ENCODE results near the gene AGAP3.

AGAP3 gene

GRCh38 chr7:151074817-151075661, 11.2 kb upstream of the AGAP3 start:
- DNase-seq, result no peak

GRCh38 chr7:151075662-151075971, 10.7 kb upstream of the AGAP3 start:
- no peak for DNase-seq

GRCh38 chr7:151075978-151076426, 10.3 kb upstream of the AGAP3 start:
- no peak for DNase-seq

DNA sequence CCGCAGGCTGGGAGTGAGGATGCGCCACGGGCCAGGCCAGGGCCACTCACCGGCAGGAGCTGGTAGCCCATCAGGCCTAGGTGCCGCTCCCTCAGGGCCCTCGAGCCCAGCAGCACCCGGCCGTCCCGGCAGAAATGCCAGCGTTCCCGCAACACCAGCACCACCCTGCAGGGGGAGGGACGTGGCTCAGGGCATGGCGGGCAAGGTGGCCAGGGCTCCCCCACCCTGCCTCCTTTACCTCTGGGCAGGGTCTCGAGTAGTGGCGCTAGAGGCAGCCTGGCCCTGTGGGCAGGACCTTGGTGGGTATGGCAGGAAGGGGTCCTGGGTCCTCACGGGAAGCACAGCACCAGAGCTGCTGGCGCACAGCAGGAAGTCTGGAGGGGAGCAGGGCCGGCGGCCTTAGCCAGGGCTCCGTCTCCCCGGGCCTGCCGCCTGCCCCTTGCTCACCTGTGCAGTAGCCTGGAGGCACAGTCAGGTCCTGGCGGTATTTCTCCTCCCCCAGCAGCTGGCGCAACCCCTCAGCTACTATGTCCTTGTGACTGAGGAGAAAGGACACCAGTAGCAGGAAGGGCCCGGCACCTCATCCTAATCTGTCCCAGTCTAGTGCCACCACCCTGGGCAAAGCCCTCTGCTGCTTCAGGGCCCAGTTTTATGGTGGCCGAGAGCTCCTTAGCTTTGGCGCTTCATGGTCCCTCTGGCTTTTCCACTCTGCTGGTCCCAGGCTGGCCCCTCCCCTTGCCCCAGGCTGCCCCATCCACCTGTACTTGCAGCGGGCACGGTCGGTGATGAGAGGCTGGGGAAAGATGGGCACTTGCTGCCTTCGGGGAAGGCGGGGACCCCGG, 9.2 kb upstream of the AGAP3 start:
- DNase-seq, result no peak

DNA sequence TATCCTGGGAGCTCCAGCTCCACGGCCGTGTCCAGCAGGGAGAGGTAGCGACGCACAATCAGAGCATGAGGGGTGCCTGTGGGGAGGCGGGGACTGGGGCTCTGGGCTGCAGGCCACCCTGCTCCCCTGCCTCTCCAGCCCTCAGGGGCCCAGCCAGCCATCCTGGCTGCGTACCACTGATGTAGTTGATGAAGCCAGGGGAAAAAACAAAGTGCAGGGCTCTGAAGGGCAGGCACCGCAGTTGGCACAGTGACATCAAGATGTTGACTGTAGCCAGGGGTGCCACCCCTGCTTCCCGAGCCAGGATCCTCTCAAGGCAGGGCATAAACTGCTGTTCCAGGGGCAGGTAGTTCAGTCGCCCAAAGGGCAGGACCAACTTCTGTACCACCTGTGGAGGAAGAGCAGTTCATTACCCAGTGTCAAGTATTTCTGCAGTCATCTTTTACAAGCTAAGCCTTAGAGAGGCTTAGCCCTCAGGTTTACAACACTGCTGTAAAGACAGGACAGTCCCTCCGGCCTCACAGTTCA, 8.5 kb upstream of the AGAP3 start:
- no peak for DNase-seq

GRCh38 chr7:151078233-151079040, 7.8 kb upstream of the AGAP3 start:
- DNase-seq, result no peak

DNA sequence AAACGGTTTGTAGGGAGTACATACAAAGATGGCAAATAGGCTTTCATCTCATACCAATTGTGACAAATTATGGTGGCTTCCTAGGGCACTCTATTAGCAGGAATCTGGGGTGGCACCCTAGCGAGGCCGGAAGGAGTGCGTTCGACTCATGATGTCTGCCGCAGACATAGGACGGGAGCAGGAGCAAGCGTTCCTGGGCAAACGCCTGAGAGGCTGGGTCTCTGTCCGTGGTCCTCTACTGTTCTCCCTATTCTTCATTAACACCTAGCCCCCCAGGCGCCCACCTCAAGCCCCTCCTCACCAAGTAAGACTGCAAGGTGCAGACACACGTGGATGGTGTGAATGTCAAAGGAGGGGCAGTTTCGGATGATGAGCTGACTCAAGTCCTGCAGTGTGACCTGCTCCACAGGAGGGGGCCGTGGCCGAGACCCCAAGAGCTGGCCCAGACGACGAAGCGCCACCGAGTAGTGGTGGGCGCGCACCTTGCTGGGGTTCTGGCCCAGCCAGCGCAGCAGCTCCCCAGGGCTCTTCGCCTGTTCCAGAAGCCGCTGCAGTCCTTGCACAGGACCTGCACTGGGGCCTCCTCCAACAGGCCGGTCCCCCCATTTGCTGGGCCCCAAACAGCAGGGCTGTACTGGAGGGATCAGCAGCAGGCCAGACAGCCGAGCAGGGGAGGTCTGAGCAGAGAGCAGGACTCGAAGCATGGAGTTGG, 6.9 kb upstream of the AGAP3 start:
- DNase-seq, result no peak

- no peak for DNase-seq
Measured at GRCh38 chr7:151080067-151080521, 6.2 kb upstream of the AGAP3 start.

DNA sequence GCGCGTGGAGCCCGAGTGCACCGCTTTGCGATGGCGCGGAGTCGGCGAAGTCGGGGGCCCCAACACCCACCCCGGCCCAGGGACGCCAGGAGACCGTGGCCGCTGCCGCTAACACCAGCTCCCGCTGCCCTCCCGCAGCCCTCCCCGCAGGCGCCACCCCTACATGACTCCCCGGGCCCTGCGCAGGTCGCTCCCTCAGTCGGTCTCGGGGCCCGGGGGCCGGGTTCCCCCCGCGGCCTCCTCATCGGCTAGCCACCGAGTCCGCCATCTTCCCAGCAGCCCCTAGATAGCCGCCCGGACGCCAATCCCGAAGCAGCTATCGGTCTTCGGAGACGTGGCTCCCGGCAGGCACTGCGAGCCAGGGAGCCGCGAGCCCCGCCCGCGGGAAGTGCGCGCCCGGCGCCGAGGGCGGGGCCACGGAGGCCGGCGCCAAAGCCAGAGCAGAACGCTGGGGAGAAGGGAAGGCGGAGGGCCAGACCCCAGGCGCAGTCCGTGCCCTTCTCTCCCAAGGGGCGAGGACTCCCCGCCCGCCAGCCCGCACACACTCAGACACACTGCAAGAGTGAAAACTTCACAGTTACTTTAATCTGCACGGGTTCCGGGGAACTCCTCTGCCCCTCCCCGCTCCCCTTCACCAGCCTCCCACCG, 5.6 kb upstream of the AGAP3 start, which contains the start of gene FASTK:
FASTK (minus strand) TSS at position 288 of the 648 bp plus-strand sequence; CDS start at position 245, 43 bp downstream.
- DNase-seq, result peak; percentile 83

GRCh38 chr7:151081170-151082101, 4.8 kb upstream of the AGAP3 start:
- no peak for DNase-seq

- DNase-seq, result no peak
Measured at GRCh38 chr7:151082141-151083070, 3.9 kb upstream of the AGAP3 start.

DNA sequence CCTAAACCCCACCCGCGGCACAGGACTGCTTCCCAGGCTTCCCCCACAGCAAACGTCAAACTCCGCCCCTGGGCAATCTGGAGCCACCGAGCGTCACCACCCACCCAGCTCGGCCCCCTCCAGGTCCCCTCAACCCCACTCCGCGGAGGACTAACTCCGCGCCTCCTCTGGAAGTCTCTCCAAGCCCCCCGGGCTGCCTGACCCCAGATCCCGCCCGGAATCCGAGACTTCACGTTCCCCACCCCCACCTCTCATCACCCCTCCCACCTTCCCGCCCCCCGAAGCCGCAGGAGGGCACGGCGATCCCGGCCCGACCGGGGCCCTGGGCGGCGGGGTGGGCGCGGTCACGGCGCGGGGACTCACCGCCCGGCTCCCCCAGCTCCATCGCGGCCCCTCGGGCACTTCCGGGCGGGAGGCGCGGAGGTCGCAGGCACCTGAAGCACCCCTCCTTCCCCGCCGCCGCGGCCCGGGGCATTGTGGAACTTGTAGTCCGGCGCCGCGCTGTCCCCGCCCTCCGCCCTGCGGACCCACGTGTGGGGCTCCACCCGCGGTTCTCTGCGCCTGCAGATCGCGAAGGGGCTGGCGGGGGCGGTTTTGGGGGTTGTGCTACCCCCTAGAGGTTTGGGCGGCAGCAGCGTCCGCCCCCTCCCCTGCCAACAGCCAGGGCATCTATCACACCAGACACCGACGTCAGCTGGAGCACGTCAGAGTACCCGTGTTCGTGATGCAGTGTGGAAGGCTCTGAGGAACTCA, 3.0 kb upstream of the AGAP3 start, which contains the start of gene TMUB1:
TMUB1 (minus strand) TSS at position 423 of the 753 bp plus-strand sequence. CDS start 930 bp downstream, outside the sequence.
- DNase-seq, result peak; percentile 67

- DNase-seq, result no peak
Measured at GRCh38 chr7:151083824-151084160, 2.5 kb upstream of the AGAP3 start.

DNA sequence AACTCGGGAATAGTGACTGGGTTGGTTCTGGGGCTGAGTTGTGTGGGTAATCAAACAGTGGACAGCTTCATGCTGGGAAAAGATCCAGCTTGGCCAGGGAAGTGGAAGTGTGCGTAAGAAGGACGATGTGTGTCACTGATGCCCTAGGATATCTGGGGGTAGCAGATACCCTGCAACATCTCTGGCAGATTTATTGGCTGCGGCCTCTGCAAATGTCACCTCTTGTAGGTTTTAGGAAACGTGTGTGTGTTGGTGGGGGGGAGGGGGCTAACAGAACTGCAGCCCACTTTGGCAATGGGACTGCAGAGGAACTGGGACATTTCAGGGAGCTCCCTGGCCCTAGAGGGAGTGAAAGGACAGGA, 965 bp upstream of the AGAP3 start:
- DNase-seq, result no peak

DNA sequence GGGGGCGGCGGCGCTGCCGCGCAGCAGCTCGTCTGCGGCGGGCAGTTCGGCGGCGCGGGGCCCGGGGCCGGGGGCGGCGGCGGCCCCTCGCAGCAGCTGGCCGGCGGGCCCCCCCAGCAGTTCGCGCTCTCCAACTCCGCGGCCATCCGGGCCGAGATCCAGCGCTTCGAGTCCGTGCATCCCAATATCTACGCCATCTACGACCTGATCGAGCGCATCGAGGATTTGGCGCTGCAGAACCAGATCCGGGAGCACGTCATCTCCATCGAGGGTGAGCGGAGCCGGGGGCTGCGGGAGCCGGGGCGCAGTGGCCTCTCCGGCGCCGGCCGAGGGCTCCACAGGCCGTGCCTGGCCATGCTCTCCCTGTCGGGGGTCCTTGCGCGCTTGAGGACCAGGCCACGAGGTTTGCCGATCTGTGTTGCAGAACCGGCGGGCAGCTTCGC, 548 bp downstream of the AGAP3 start:
- no peak for DNase-seq

- DNase-seq, result peak; percentile 25
Measured at GRCh38 chr7:151087245-151088018, 1.2 kb downstream of the AGAP3 start.

GRCh38 chr7:151088019-151088855, 2.0 kb downstream of the AGAP3 start:
- no peak for DNase-seq

Measured in kidney glomerular epithelial cell (primary cell).